GM21528 (cell line): ENCODE data around the gene ZCCHC2.

ENCODE experiments used
- ATAC-seq: cut with Tn5 transposase; IDR thresholded peaks from one replicate; pipeline ENCODE4 v1.9.1; 2021; ENCODE audit warnings: mild to moderate bottlenecking, moderate library complexity; ENCODE audit not compliant: unreplicated experiment, low FRiP score

ZCCHC2 gene

GRCh38 chr18:62509779-62510178, 13.0 kb upstream of the ZCCHC2 start:
- no peak for ATAC-seq

- no peak for ATAC-seq
Observed at GRCh38 chr18:62510789-62511188, 12.0 kb upstream of the ZCCHC2 start.

GRCh38 chr18:62512532-62512931, 10.3 kb upstream of the ZCCHC2 start:
- no peak for ATAC-seq

GRCh38 chr18:62512996-62513395, 9.8 kb upstream of the ZCCHC2 start:
- no peak for ATAC-seq

- ATAC-seq = no peak
Observed at GRCh38 chr18:62514570-62514969, 8.3 kb upstream of the ZCCHC2 start.

GRCh38 chr18:62516242-62516641, 6.6 kb upstream of the ZCCHC2 start:
- no peak for ATAC-seq

GRCh38 chr18:62518460-62519375, 4.1 kb upstream of the ZCCHC2 start:
- ATAC-seq = no peak

- no peak for ATAC-seq
Observed at GRCh38 chr18:62519684-62520083, 3.1 kb upstream of the ZCCHC2 start.

- ATAC-seq = no peak
Observed at GRCh38 chr18:62521082-62521481, 1.7 kb upstream of the ZCCHC2 start.

- no peak for ATAC-seq
Observed at GRCh38 chr18:62521593-62521992, 1.2 kb upstream of the ZCCHC2 start.

GRCh38 chr18:62522178-62522503, 684 bp upstream of the ZCCHC2 start:
- ATAC-seq = peak; percentile 6

GRCh38 chr18:62523255-62523588, 397 bp downstream of the ZCCHC2 start:
- ATAC-seq = no peak

- no peak for ATAC-seq
Observed at GRCh38 chr18:62523631-62524439, 1.0 kb downstream of the ZCCHC2 start.

- ATAC-seq = no peak
Observed at GRCh38 chr18:62524440-62525200, 1.8 kb downstream of the ZCCHC2 start.

GRCh38 chr18:62525608-62526007, 2.8 kb downstream of the ZCCHC2 start:
- no peak for ATAC-seq

GRCh38 chr18:62526098-62527025, 3.5 kb downstream of the ZCCHC2 start:
- peak; percentile 20 for ATAC-seq

GRCh38 chr18:62529597-62529996, 6.8 kb downstream of the ZCCHC2 start:
- ATAC-seq = no peak

- no peak for ATAC-seq
Observed at GRCh38 chr18:62531078-62531477, 8.3 kb downstream of the ZCCHC2 start.

GRCh38 chr18:62531931-62532330, 9.1 kb downstream of the ZCCHC2 start:
- ATAC-seq = no peak

GRCh38 chr18:62536005-62536404, 13.2 kb downstream of the ZCCHC2 start:
- ATAC-seq = no peak
